OCI-LY1 (cell line): ENCODE data around the gene SLC7A7.
A peak's percentile ranks its signal among the peaks of the same experiment; 100 is the strongest.

ENCODE experiments used
- H2AFZ ChIP-seq: fragments of 200-600 bp; sonication (generic), shearing (Covaris generic); 2 replicates; pipeline ENCODE4 v1.6.0; 2014; ENCODE audit warnings: antibody characterized with exemption, mild to moderate bottlenecking, low read length
- H3F3A ChIP-seq: fragments of 200-600 bp; sonication (generic), shearing (Covaris generic); 2 replicates; pipeline ENCODE4 v1.6.0; 2014; ENCODE audit warnings: mild to moderate bottlenecking, antibody characterized with exemption, low read length, moderate library complexity; ENCODE audit not compliant: insufficient read depth
- H3K27ac ChIP-seq: fragments of 200-600 bp; sonication (generic); 2 replicates; pipeline ENCODE4 v1.5.1; 2014; ENCODE audit warnings: low read length, mixed run types, mild to moderate bottlenecking, low read depth; ENCODE audit not compliant: poor library complexity, severe bottlenecking
- H3K27me3 ChIP-seq: fragments of 200-600 bp; sonication (generic); 2 replicates; pipeline ENCODE4 v1.6.0; 2014; ENCODE audit warnings: antibody characterized with exemption, mild to moderate bottlenecking, low read length, moderate library complexity; ENCODE audit not compliant: insufficient read depth
- H3K36me3 ChIP-seq: fragments of 200-600 bp; sonication (generic); 2 replicates; pipeline ENCODE4 v1.6.1; 2014; ENCODE audit warnings: mild to moderate bottlenecking, antibody characterized with exemption, low read length, moderate library complexity, mixed read lengths; ENCODE audit not compliant: insufficient read depth
- H3K4me1 ChIP-seq: fragments of 200-600 bp; sonication (generic); 2 replicates; pipeline ENCODE4 v1.5.1; 2014; ENCODE audit warnings: mild to moderate bottlenecking, low read length, moderate library complexity; ENCODE audit not compliant: insufficient read depth, severe bottlenecking
- H3K4me2 ChIP-seq: fragments of 200-600 bp; sonication (generic), shearing (Covaris generic); 2 replicates; pipeline ENCODE4 v1.6.1; 2014; ENCODE audit warnings: low read length
- H3K4me3 ChIP-seq: fragments of 200-600 bp; sonication (generic); 2 replicates; pipeline ENCODE4 v1.5.1; 2014; ENCODE audit warnings: low read length, low read depth, mild to moderate bottlenecking, mixed read lengths; ENCODE audit not compliant: poor library complexity, severe bottlenecking
- H3K79me2 ChIP-seq: fragments of 200-600 bp; shearing (Covaris generic); 2 replicates; pipeline ENCODE4 v1.6.1; 2016; ENCODE audit warnings: mixed run types, low read length, mixed read lengths; ENCODE audit not compliant: insufficient read depth
- H3K9ac ChIP-seq: fragments of 200-600 bp; sonication (generic), shearing (Covaris generic); 2 replicates; pipeline ENCODE4 v1.6.1; 2014; ENCODE audit warnings: mild to moderate bottlenecking, low read length, mixed read lengths
- H3K9me2 ChIP-seq: fragments of 200-600 bp; sonication (generic), shearing (Covaris generic); 2 replicates; pipeline ENCODE4 v1.6.1; 2014; ENCODE audit warnings: low read depth, mild to moderate bottlenecking, low read length, mixed read lengths
- H3K9me3 ChIP-seq: fragments of 200-600 bp; shearing (Covaris generic); 2 replicates; pipeline ENCODE4 v1.6.1; 2014; ENCODE audit warnings: low read length, mixed read lengths
- H4K20me1 ChIP-seq: fragments of 200-600 bp; sonication (generic), shearing (Covaris generic); 2 replicates; pipeline ENCODE4 v1.6.0; 2016; ENCODE audit warnings: mild to moderate bottlenecking, low read length; ENCODE audit not compliant: insufficient read depth
- EZH2 ChIP-seq: fragments of 200-600 bp; sonication (generic), shearing (Covaris generic); IDR thresholded peaks from 2 replicates; pipeline ENCODE4 v1.8.0; 2017; ENCODE audit warnings: borderline replicate concordance, mixed run types, mild to moderate bottlenecking, antibody characterized with exemption, low read length, moderate library complexity, mixed read lengths
- TF ChIP-seq, protein P1 (sequence below): fragments of 200-600 bp; sonication (generic), shearing (Covaris generic); IDR thresholded peaks from 2 replicates; pipeline ENCODE4 v1.5.1; 2017; ENCODE audit warnings: mild to moderate bottlenecking, antibody characterized with exemption, low read length, moderate library complexity, mixed read lengths

Gene SLC7A7

DNA sequence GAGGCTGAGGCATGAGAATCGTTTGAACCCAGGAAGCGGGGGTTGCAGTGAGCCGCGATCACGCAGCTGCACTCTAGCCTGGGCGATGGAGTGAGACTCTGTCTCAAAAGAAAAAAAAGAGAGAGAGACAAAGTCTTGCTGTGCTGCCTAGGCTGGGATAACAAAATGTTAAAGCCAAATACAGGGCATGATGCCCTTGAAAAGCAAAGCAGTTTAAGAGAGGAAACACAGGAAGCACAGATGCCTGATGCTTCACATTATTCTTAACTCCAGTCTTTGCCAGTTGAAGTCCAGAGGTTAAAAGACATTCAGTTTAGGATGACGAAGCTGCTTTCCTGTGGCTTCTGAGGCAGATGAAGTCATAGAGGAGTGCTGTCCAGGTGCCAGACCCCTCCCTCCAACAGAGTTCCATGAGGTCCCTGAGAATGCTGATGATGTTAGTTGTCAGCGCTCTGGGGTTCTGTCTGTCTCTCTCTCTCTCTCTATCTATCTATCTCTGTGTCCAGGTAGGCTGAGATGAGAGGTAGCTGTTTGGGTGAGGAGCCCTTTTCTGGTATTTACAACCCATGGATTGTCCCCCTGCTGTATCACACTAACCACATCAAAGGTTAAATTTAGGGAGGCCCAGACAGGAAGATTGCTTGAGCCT is 9.6 kb upstream of the SLC7A7 start:
- no peaks in the 10 kb centered on the region for H3K9me3 ChIP-seq
- H3K36me3 ChIP-seq = no peaks in the 10 kb centered on the region
- no peaks in the 10 kb centered on the region for H3K27me3 ChIP-seq
- no peak for TF ChIP-seq EZH2
- TF ChIP-seq, protein P1, sequence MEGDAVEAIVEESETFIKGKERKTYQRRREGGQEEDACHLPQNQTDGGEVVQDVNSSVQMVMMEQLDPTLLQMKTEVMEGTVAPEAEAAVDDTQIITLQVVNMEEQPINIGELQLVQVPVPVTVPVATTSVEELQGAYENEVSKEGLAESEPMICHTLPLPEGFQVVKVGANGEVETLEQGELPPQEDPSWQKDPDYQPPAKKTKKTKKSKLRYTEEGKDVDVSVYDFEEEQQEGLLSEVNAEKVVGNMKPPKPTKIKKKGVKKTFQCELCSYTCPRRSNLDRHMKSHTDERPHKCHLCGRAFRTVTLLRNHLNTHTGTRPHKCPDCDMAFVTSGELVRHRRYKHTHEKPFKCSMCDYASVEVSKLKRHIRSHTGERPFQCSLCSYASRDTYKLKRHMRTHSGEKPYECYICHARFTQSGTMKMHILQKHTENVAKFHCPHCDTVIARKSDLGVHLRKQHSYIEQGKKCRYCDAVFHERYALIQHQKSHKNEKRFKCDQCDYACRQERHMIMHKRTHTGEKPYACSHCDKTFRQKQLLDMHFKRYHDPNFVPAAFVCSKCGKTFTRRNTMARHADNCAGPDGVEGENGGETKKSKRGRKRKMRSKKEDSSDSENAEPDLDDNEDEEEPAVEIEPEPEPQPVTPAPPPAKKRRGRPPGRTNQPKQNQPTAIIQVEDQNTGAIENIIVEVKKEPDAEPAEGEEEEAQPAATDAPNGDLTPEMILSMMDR = no peak
- no peak overlapping the region; the same call in 1 of the 2 replicates for H3K9ac ChIP-seq
- no peaks in the 10 kb centered on the region for H3K79me2 ChIP-seq
- no peaks in the 10 kb centered on the region for H3K9me2 ChIP-seq
- peak overlapping the region; percentile 44 for H3K4me2 ChIP-seq
- H3K4me1 ChIP-seq = peaks cover 38% of the 10 kb centered on the region
- H3K27ac ChIP-seq = peak overlapping the region; percentile 6
- H3F3A ChIP-seq = no peaks in the 10 kb centered on the region; the same call in 1 of the 2 replicates
- no peaks in the 10 kb centered on the region for H4K20me1 ChIP-seq
- peak overlapping the region; percentile 16; the same call in 1 of the 2 replicates for H2AFZ ChIP-seq
- no peak overlapping the region for H3K4me3 ChIP-seq

DNA sequence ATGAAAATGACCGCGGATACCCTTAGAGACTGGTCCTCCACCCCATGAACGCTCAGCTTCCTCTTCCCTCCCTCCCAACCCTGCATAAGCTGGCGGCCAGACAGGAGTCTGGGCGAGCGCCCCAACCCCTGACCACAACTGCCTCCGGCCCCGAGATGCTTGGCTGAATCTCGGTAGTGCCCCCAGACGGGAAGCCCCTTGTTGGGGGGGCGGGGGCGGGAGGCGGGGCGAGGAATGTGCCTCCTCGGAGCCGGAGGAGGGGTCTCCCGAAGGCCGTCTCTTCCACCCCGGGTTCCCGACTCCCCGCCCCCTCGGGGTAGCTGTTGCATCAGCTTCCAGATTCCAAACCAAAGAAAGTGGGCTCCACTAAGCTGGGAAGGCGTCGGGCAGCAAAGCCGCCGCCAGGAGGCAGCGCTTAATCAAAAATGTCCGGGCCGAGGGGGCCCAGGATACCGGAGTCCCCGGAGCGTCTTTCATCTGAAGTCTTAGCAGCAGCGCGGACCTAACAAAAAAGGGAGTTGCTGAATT is 7.4 kb upstream of the SLC7A7 start:
- Histone ChIP-seq H3K4me3 (peak overlapping the region; percentile 47), H3K27me3 (no peaks in the 10 kb centered on the region)

DNA sequence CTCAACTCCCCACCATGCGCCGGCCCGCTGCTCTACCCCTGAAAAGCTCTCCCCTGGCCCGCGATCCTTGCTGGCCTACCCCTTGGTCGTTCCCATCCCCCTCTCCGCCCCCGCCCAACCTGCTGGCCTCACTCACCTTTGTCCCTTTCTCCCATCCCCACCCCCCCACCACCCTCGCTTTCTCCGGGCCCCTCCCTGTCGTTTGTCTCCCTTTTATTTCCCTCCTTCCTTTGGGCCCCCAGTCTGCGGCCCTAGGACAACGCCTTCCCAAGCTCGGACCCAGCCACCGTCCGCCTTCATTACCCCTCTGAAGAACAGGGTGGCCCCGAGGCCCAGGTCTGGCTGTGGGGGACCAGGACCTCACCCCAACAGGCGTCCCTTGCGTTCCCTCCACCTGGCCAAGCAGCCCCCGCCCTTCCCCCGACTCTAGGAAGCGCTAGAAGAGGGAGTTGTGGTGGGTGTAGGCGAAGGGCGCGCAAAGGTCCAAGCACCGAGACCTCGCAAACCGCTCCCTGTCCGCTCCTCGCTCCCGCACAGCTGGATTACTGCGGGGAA is 6.9 kb upstream of the SLC7A7 start:
- Histone ChIP-seq H3F3A (no peaks in the 10 kb centered on the region), H3K36me3 (no peaks in the 10 kb centered on the region), H4K20me1 (no peaks in the 10 kb centered on the region), H3K27me3 (no peaks in the 10 kb centered on the region), H3K9ac (no peak overlapping the region; the same call in 1 of the 2 replicates), H3K27ac (no peak overlapping the region), H3K4me1 (peaks cover 43% of the 10 kb centered on the region), H3K79me2 (no peaks in the 10 kb centered on the region), H3K9me3 (no peaks in the 10 kb centered on the region), H3K4me3 (peak overlapping the region; percentile 47), H2AFZ (no peak overlapping the region), H3K9me2 (no peaks in the 10 kb centered on the region), H3K4me2 (peak overlapping the region; percentile 63; the same call in 1 of the 2 replicates)
- TF ChIP-seq, protein P1 = no peak
- no peak for TF ChIP-seq EZH2

More for the DNA sequence above, 7.4 kb upstream of the SLC7A7 start:
- peak overlapping the region; percentile 63 for H3K4me2 ChIP-seq
- H2AFZ ChIP-seq = no peak overlapping the region
- no peaks in the 10 kb centered on the region for H3K36me3 ChIP-seq
- no peaks in the 10 kb centered on the region for H3K9me3 ChIP-seq
- peak overlapping the region; percentile 12; the same call in 1 of the 2 replicates for H3K9ac ChIP-seq
- H3K9me2 ChIP-seq = no peaks in the 10 kb centered on the region
- H3K27ac ChIP-seq = no peak overlapping the region
- no peaks in the 10 kb centered on the region for H3K79me2 ChIP-seq
- H3F3A ChIP-seq = no peaks in the 10 kb centered on the region
- TF ChIP-seq, protein P1 = peak; percentile 81
- no peak for TF ChIP-seq EZH2
- no peaks in the 10 kb centered on the region for H4K20me1 ChIP-seq
- H3K4me1 ChIP-seq = peaks cover 43% of the 10 kb centered on the region
